Neuron (in vitro differentiated cells): Measurements from ENCODE around the gene MKNK2.
"Not testable (repeated sequence)": the region's sequence is repeated elsewhere in the genome, so short reads cannot be mapped to it uniquely, and the experiment has no call there.

Source experiments
- H2AFZ ChIP-seq: one replicate; pipeline ENCODE4 v1.6.1; 2013; ENCODE audit warnings: low read depth, mild to moderate bottlenecking, inconsistent platforms, low read length, moderate library complexity
- H3K27me3 ChIP-seq: one replicate; pipeline ENCODE4 v1.6.1; 2013; ENCODE audit warnings: low read length; ENCODE audit not compliant: insufficient read depth
- H3K36me3 ChIP-seq: one replicate; pipeline ENCODE4 v1.6.1; 2013; ENCODE audit warnings: low read length; ENCODE audit not compliant: insufficient read depth
- H3K4me1 ChIP-seq: one replicate; pipeline ENCODE4 v1.6.1; 2013; ENCODE audit warnings: low read length; ENCODE audit not compliant: insufficient read depth
- H3K4me3 ChIP-seq: 2 replicates; pipeline ENCODE4 v1.5.1; 2013; ENCODE audit warnings: mild to moderate bottlenecking, low read length, moderate library complexity
- H3K9me3 ChIP-seq: one replicate; pipeline ENCODE4 v1.6.1; 2013; ENCODE audit warnings: low read length

MKNK2 gene

GRCh38 chr19:2040647-2041432 lies 10.2 kb downstream of the MKNK2 start:
- H3K27me3 ChIP-seq = no peaks in the 10 kb centered on the region
- H3K4me3 ChIP-seq = no peak overlapping the region
- H3K4me1 ChIP-seq = no peaks in the 10 kb centered on the region
- no peak overlapping the region for H2AFZ ChIP-seq
- H3K36me3 ChIP-seq = peaks cover 57% of the 10 kb centered on the region
- H3K9me3 ChIP-seq = no peaks in the 10 kb centered on the region

GRCh38 chr19:2039959-2040646 lies 10.9 kb downstream of the MKNK2 start:
- Histone ChIP-seq H3K27me3 (no peaks in the 10 kb centered on the region), H3K4me3 (no peak overlapping the region), H3K9me3 (no peaks in the 10 kb centered on the region), H3K4me1 (no peaks in the 10 kb centered on the region), H2AFZ (no peak overlapping the region), H3K36me3 (peaks cover 50% of the 10 kb centered on the region)

- no peak overlapping the region for H3K4me3 ChIP-seq
- no peaks in the 10 kb centered on the region for H3K27me3 ChIP-seq
- no peaks in the 10 kb centered on the region for H3K4me1 ChIP-seq
- no peaks in the 10 kb centered on the region for H3K9me3 ChIP-seq
- H3K36me3 ChIP-seq = peaks cover 44% of the 10 kb centered on the region
- H2AFZ ChIP-seq = no peak overlapping the region
These were observed 11.7 kb downstream of the MKNK2 start for GRCh38 chr19:2039089-2039958.

GRCh38 chr19:2038284-2039088 lies 12.6 kb downstream of the MKNK2 start:
- Histone ChIP-seq H3K9me3 (no peaks in the 10 kb centered on the region), H3K4me1 (no peaks in the 10 kb centered on the region), H3K4me3 (no peak overlapping the region), H3K36me3 (peaks cover 38% of the 10 kb centered on the region), H3K27me3 (no peaks in the 10 kb centered on the region), H2AFZ (no peak overlapping the region)

GRCh38 chr19:2037651-2038255 lies 13.3 kb downstream of the MKNK2 start:
- Histone ChIP-seq H3K4me3 (no peak overlapping the region), H3K36me3 (peaks cover 31% of the 10 kb centered on the region), H3K4me1 (peaks cover 1% of the 10 kb centered on the region), H3K27me3 (no peaks in the 10 kb centered on the region), H3K9me3 (no peaks in the 10 kb centered on the region), H2AFZ (no peak overlapping the region)

GRCh38 chr19:2036424-2036823 lies 14.6 kb downstream of the MKNK2 start:
- no peaks in the 10 kb centered on the region for H3K9me3 ChIP-seq
- H2AFZ ChIP-seq = no peak overlapping the region
- no peaks in the 10 kb centered on the region for H3K27me3 ChIP-seq
- peaks cover 10% of the 10 kb centered on the region for H3K4me1 ChIP-seq
- H3K36me3 ChIP-seq = peaks cover 21% of the 10 kb centered on the region
- H3K4me3 ChIP-seq = no peak overlapping the region

- no peaks in the 10 kb centered on the region for H3K27me3 ChIP-seq
- H3K4me3 ChIP-seq = no peak overlapping the region
- H3K9me3 ChIP-seq = no peaks in the 10 kb centered on the region
- H3K36me3 ChIP-seq = peaks cover 12% of the 10 kb centered on the region
- H3K4me1 ChIP-seq = peaks cover 10% of the 10 kb centered on the region
- no peak overlapping the region for H2AFZ ChIP-seq
These were observed 15.5 kb downstream of the MKNK2 start for GRCh38 chr19:2035590-2035991.

- H2AFZ ChIP-seq = no peak overlapping the region
- H3K4me3 ChIP-seq = no peak overlapping the region
- no peaks in the 10 kb centered on the region for H3K27me3 ChIP-seq
- H3K36me3 ChIP-seq = peaks cover 6% of the 10 kb centered on the region
- peaks cover 10% of the 10 kb centered on the region for H3K4me1 ChIP-seq
- no peaks in the 10 kb centered on the region for H3K9me3 ChIP-seq
These were observed 16.1 kb downstream of the MKNK2 start for GRCh38 chr19:2034729-2035589.

- not testable (repeated sequence) for H3K4me3 ChIP-seq, H3K4me1 ChIP-seq
These were observed 16.8 kb downstream of the MKNK2 start for GRCh38 chr19:2034253-2034652.

GRCh38 chr19:2033825-2034159 lies 17.3 kb downstream of the MKNK2 start:
- Histone ChIP-seq H3K9me3 (no peaks in the 10 kb centered on the region), H2AFZ (no peak overlapping the region), H3K36me3 (peaks cover 3% of the 10 kb centered on the region), H3K4me1 (peaks cover 10% of the 10 kb centered on the region), H3K27me3 (no peaks in the 10 kb centered on the region), H3K4me3 (no peak overlapping the region)

More at GRCh38 chr19:2034253-2034652, 16.8 kb downstream of the MKNK2 start:
- H3K9me3 ChIP-seq, H3K36me3 ChIP-seq, H2AFZ ChIP-seq, H3K27me3 ChIP-seq: not testable (repeated sequence)

- Histone ChIP-seq H2AFZ (no peak overlapping the region), H3K9me3 (no peaks in the 10 kb centered on the region), H3K36me3 (no peaks in the 10 kb centered on the region), H3K27me3 (no peaks in the 10 kb centered on the region), H3K4me3 (no peak overlapping the region), H3K4me1 (peaks cover 10% of the 10 kb centered on the region)
These were observed 17.8 kb downstream of the MKNK2 start for GRCh38 chr19:2033115-2033824.
